GM18498 (cell line): ENCODE data around the gene LGR4.

Source experiments
- ATAC-seq: cut with Tn5 transposase; IDR thresholded peaks from one replicate; pipeline ENCODE4 v1.9.1; 2021; ENCODE audit warnings: mild to moderate bottlenecking, moderate library complexity; ENCODE audit not compliant: unreplicated experiment

LGR4 gene

GRCh38 chr11:27487706-27488105, 15.1 kb upstream of the LGR4 start:
- ATAC-seq = no peak

DNA sequence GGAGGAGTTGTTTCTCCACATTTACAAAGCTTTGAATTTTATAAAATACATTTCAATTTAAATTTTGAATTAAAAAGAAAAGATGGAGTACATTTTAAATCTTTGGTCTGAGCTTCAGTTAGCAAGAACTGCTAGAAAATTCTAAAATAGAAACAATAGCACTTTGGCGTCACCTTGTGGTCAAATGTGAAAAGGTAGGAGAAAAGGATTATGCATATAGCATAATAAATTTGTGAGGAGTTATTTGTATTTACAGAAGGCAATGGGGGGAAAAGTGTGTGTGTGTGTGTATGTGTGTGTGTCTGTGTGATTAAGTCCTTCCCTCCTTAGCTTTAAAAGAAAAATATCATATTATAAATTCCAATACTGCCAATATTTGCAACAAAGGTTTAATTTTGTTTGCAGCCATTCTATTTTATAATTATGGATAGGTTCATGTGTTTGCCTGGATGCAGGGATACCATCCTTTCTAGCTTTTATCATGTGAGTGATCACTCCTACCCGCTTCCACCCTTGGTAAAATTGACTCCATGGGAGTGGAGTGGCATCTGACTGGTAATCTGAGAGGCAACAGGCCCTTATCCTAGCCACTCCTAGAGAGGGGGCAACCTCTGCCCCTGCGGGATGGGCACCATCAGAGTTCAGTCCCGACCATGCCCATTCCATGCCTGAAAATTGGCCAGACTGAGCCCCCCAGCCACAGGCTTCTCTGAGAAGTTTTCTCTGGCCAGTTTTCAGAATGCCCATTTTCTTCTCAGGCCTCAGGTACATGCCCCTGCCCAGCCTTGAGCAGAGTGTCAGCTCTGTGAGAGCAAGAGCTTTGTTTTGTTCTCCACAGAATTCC, 13.6 kb upstream of the LGR4 start:
- peak; percentile 64 for ATAC-seq

DNA sequence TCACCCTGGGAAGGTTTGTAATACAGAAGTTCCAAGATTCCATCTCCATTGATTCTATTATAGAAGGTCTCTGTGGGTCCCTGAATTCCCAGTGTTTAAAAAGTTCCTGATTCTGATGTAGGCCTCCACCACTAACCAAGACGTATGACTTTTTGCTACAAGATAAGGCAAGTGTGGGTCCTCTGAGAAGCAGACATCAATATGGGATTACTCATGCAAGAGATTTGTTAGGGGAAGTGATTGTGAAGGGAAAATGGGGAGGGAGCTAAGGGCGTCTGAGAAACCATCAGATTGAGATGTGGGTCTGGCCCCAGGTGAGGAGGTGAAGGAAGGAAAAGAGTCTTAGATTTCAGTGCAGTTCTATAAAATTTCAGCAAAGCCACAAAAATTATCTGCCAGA, 10.2 kb upstream of the LGR4 start:
- no peak for ATAC-seq

GRCh38 chr11:27481992-27482391, 9.4 kb upstream of the LGR4 start:
- no peak for ATAC-seq

GRCh38 chr11:27477831-27478230, 5.2 kb upstream of the LGR4 start:
- ATAC-seq = no peak

GRCh38 chr11:27477243-27477642, 4.7 kb upstream of the LGR4 start:
- ATAC-seq = no peak

- ATAC-seq = no peak
Observed at GRCh38 chr11:27475622-27476021, 3.0 kb upstream of the LGR4 start.

GRCh38 chr11:27473017-27473406, 422 bp upstream of the LGR4 start:
- ATAC-seq = no peak

DNA sequence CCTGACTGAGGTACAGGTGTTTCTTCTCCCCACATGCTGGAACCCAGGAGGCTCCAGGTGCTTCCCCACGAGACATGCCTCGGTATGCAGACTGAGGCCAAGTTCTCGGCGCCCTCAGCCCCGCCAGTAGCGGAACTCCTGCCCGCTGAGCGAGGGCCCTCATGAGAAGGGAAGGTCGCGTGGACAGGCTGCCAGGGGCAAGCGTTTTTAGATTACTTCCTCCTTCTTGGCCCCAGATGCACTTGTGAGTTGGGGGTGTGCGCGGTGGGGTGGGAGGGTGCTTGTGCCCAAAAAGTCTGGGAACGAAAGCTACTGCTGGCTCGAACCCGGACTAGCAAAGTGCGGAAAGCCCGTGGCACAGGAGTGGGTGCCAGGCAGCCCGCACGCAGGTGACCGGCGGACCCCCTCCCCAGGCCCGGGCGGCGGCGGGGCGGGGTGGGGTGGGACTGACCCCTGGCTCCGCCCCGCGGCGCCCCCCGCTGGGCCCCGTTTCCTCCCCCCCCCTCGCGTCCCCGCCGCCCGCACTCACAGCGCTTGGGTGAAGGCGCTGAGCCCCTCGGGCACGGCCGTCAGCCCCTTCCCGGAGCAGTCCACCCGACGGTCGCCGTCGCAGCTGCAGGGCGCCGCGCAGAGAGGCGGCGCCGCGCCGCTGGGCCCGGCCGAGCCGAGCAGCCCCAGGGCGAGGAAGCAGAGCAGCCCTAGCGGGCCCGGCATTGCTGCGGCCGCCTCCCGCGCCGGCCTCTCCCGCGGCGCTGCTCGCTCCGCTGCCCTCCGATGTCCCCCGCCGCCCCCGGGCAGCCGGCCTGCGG, 797 bp downstream of the LGR4 start:
- peak; percentile 60 for ATAC-seq

DNA sequence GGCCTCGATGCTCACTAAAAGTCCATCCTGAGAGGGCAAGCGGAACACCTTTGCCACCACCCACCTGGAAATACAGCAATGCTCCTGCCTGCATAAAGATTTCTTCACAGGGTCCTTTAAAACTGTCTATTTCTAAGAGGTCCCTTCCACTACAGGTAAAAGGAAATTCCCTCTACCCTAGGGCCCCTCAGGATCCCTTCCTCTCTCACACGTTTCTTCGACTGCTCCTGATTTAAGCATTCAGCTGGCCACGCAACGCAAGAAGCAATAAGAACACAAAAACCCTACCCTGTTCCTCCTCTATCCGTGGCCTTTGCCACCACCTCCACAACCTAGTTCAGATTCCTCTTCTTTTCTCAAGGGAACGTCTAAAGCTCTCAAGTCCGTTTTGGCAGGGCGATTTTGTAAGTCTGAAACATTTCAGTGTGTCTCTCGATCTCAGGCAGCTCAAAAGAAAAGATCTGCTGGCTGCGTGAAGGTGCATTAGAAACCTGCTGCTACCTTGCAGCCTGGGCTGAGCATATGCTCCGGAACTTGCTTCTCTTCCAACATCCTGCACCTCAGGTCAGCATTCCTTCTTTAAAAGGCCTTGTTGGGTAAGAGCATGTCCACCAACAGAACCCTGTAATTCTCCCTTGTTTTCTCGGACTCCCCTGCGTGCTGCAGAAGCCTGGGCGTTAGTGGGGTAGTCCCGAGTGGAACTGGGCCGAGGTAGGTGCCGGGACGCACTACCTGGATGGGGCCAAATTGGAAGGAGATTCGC, 1.6 kb downstream of the LGR4 start:
- ATAC-seq = no peak

DNA sequence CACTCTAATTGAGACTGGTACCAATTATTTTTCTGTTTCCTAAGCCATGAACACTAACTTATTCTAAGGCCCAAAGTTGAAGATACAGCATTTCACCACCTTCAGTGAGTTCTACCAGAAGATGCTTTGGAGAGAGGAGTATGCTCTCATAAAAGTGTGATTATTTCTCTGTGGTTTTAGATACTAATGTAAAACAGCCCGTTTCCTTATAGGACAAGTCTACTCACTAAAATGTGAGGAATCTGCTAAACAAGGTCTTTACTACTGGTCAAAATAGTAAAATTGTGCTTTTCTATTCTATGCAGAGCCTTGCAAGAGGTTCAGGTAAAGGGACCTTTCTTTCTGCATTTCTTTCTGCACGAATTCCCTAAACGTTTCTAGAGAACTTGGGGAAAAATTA, 2.4 kb downstream of the LGR4 start:
- no peak for ATAC-seq

DNA sequence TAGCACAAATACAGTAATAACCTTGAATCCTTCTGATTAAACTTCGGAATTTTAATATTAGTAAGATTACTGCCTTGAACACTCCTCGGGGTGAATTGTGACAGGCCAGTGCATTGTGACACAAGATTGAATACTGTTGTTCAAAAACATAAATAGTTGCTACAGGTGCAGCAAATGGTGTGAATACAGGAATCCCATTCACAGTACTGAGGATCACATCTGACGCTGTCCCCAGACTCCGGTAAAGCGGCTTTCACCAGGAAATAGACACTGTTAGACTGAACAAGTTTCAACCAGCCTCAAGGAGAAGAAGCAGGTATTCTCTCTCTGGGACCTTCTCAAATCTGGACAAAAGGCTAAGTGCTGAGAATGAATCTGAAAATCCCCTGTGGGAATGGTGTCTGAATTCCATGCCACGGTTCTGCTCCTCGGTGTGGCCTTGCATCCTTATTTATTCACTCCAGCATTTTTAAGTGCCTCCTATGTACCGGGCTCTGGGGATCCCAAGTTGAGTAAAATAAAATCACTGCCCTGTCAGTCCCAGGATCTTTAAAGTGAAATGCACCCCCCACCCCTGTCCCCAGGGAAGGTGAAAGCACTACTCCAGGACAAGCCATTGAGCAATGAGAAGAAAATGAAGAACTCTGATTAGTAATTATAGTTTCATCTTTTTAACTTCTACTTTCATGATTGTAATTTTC, 3.4 kb downstream of the LGR4 start:
- no peak for ATAC-seq

DNA sequence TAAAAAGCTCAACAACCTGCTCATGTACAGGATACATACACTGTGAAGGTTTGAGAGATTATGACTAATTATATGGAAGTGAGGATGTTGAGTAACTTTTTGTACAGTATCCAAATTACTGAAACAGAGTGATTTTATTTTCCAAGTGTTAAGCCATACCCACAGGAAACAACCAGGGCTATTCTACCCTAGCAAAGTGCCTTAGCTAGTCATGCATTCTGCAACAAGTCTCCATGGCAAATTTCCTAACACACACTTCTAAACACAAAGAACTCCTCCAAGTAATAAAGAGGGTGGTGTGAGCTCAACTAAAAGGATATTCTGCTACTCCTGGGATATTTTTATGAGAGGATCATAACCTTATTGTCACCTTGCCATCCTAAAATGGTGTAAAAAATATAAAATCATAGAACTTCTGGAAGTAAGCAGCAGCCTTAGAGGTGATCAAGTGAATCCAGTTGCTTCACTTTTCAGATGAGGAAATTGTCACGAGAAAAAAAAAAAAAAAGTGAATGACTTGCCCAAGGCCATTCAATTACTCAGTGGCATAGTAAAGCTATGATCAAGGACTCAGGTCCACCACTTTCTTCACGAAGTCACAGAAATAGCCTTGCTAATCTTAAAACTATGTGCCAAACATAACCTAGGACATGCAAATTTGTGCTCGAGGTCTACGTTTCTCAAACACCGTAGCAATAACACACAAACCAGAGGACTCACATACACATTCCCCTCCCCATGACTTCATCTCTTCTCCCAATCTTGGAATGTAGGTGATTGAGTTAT, 4.2 kb downstream of the LGR4 start:
- no peak for ATAC-seq

DNA sequence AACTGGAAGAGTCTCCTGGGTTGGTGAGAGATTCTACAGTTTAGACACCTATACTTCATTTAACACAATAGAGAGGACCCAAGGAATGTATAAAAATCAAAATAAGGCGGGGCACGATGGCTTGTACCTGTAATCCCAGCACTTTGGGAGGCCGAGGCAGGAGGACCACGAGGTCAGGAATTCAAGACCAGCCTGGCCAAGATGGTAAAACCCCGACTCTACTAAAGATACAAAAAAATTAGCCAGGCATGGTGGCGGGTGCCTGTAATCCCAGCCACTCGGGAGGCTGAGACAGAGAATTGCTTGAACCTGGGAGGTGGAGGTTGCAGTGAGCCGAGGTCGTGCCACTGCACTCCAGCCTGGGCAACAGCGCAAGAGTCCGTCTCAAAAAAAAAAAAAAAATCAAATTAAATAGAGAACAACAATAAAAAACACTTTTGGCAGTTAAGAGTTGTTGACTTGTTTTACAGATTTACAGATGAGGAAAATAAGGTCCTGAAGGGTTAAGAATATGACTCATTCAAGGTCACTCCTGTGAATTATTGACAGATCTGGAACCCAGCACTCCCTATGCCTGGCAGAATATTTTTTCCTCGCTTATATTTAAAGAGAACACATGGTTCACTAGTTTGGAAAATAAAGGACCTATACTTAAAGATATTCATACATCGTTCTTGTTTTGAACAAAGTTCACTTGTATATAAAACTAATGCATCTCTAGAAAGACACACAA, 5.2 kb downstream of the LGR4 start:
- no peak for ATAC-seq

GRCh38 chr11:27466363-27466762, 6.2 kb downstream of the LGR4 start:
- no peak for ATAC-seq

- no peak for ATAC-seq
Observed at GRCh38 chr11:27465629-27466028, 7.0 kb downstream of the LGR4 start.

- ATAC-seq = no peak
Observed at GRCh38 chr11:27464909-27465308, 7.7 kb downstream of the LGR4 start.

GRCh38 chr11:27464289-27464696, 8.3 kb downstream of the LGR4 start:
- no peak for ATAC-seq

DNA sequence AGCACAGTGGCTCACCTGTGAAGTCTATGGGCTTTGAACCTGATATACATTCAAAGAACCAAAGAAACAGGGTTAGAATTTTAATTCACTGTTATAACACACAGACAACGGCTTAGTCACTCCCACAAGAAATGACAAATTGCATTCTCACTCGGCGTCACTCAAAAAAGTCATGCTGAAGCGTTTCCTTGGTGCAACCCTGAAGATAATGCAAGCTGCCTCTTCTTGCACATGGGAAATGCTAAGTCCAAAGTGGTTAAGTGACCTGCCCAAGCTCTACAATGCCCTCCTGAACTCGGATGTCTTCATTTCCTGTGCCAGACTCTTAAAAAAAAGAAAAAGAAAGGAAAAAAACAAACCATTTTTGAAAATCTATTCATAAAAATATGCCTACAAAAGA, 10.0 kb downstream of the LGR4 start:
- no peak for ATAC-seq
